ENCODE data around the gene MYMK. TPM values are rescaled to one million over a fixed set of nuclear protein-coding genes. Genes with fewer than 3 reads are reported as not detected.

MYMK gene, protein sequence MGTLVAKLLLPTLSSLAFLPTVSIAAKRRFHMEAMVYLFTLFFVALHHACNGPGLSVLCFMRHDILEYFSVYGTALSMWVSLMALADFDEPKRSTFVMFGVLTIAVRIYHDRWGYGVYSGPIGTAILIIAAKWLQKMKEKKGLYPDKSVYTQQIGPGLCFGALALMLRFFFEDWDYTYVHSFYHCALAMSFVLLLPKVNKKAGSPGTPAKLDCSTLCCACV
- total RNA-seq (2014; rRNA removed; shearing (Covaris generic)) (not detected in 2 replicates), polyA plus RNA-seq (2016; fragmentation: Nextera tagmentation; extraction: Ambion mirVana) (0.54 TPM in 1 of 2 replicates, not detected in the other)
- long read RNA-seq, partial matches to known transcripts: 0 of 1 reads
- long read RNA-seq, other reads (novel, unspliced or antisense): 1 of 1 reads

DNA sequence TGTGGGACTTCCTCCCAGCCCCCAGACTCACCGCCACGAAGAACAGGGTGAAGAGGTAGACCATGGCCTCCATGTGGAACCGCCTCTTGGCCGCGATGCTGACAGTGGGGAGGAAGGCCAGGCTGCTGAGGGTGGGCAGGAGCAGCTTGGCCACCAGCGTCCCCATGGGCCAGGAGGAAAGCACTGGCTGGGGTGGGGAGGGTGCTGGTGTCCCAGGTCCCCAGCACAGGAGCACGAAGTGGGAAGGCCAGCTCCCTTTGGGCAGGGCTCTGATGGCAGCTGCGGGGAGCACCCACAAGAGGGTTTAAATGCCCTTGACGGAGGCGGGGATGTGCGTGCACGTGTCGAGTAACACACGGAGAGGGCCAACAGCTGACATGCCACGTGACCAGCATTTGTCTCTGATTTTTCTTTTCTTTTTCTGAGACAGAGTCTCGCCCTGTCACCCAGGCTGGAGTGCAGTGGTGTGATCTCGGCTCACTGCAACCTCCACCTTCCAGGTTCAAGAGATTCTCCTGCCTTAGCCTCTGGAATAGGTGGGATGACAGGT, at the start of gene MYMK:
MYMK (minus strand) TSS at position 281 of the 550 bp plus-strand sequence; CDS start at position 166, 115 bp downstream.
- Histone ChIP-seq H3K9me2 (ENCODE audit: insufficient read depth) (no peaks in the 10 kb centered on the region), H3K4me1 (ENCODE audit: insufficient read depth) (peaks cover 30% of the 10 kb centered on the region), H3K4me3 (no peak within 1 kb of the TSS), H3K79me2 (replicated peaks; ENCODE audit: insufficient read depth) (no peaks in the 10 kb centered on the region), H3F3A (replicated peaks; ENCODE audit: low read depth) (no peaks in the 10 kb centered on the region), H4K20me1 (replicated peaks; ENCODE audit: insufficient read depth) (no peaks in the 10 kb centered on the region), H3K27me3 (ENCODE audit: insufficient read depth) (no peaks in the 10 kb centered on the region), H3K36me3 (ENCODE audit: insufficient read depth) (no peaks in the 10 kb centered on the region), H3K27ac (ENCODE audit: low read depth) (no peak within 1 kb of the TSS), H3K4me2 (no peak within 1 kb of the TSS), H2AFZ (peak within 1 kb of the TSS; percentile 96)
- Mint-ChIP-seq H3K27me3 (ENCODE audit: insufficient read depth, low read depth, poor library complexity) (peaks cover 16% of the 10 kb centered on the region), H3K4me1 (peaks cover 41% of the 10 kb centered on the region), H3K27ac (no peak within 1 kb of the TSS), H3K4me3 (no peak within 1 kb of the TSS; the same call in 2 of the 3 replicates), H3K9me3 (no peaks in the 10 kb centered on the region), H3K36me3 (ENCODE audit: low read depth) (no peaks in the 10 kb centered on the region; the same call in 2 of the 3 replicates)
- DNase-seq (ENCODE audit: low spot score) (no peak), ATAC-seq (no peak)
- TF ChIP-seq POLR2AphosphoS5 (IDR thresholded peaks at IDR 0.05; ENCODE audit: low read depth): no peak
- no peak for TF ChIP-seq JUNB (IDR thresholded peaks at IDR 0.05; ENCODE audit: unreplicated experiment)
- TF ChIP-seq ZNF331 (CRISPR knock-in tag; IDR thresholded peaks at IDR 0.05; ENCODE audit: low read depth): no peak
- TF ChIP-seq EZH2 (IDR thresholded peaks at IDR 0.05; ENCODE audit: low read depth, unreplicated experiment): no peak
- no peak for TF ChIP-seq CREB1 (CRISPR knock-in tag; IDR thresholded peaks at IDR 0.05; ENCODE audit: low read depth)
- TF ChIP-seq, protein P1, sequence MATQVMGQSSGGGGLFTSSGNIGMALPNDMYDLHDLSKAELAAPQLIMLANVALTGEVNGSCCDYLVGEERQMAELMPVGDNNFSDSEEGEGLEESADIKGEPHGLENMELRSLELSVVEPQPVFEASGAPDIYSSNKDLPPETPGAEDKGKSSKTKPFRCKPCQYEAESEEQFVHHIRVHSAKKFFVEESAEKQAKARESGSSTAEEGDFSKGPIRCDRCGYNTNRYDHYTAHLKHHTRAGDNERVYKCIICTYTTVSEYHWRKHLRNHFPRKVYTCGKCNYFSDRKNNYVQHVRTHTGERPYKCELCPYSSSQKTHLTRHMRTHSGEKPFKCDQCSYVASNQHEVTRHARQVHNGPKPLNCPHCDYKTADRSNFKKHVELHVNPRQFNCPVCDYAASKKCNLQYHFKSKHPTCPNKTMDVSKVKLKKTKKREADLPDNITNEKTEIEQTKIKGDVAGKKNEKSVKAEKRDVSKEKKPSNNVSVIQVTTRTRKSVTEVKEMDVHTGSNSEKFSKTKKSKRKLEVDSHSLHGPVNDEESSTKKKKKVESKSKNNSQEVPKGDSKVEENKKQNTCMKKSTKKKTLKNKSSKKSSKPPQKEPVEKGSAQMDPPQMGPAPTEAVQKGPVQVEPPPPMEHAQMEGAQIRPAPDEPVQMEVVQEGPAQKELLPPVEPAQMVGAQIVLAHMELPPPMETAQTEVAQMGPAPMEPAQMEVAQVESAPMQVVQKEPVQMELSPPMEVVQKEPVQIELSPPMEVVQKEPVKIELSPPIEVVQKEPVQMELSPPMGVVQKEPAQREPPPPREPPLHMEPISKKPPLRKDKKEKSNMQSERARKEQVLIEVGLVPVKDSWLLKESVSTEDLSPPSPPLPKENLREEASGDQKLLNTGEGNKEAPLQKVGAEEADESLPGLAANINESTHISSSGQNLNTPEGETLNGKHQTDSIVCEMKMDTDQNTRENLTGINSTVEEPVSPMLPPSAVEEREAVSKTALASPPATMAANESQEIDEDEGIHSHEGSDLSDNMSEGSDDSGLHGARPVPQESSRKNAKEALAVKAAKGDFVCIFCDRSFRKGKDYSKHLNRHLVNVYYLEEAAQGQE (IDR thresholded peaks at IDR 0.05; ENCODE audit: unreplicated experiment): no peak
- TF ChIP-seq, protein P2, sequence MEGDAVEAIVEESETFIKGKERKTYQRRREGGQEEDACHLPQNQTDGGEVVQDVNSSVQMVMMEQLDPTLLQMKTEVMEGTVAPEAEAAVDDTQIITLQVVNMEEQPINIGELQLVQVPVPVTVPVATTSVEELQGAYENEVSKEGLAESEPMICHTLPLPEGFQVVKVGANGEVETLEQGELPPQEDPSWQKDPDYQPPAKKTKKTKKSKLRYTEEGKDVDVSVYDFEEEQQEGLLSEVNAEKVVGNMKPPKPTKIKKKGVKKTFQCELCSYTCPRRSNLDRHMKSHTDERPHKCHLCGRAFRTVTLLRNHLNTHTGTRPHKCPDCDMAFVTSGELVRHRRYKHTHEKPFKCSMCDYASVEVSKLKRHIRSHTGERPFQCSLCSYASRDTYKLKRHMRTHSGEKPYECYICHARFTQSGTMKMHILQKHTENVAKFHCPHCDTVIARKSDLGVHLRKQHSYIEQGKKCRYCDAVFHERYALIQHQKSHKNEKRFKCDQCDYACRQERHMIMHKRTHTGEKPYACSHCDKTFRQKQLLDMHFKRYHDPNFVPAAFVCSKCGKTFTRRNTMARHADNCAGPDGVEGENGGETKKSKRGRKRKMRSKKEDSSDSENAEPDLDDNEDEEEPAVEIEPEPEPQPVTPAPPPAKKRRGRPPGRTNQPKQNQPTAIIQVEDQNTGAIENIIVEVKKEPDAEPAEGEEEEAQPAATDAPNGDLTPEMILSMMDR (conservative IDR thresholded peaks at IDR 0.05; ENCODE audit: low read depth in 2 of 2): no peak
- no peak for TF ChIP-seq STAT1 (IDR thresholded peaks at IDR 0.05; ENCODE audit: unreplicated experiment)
- TF ChIP-seq, protein P3, sequence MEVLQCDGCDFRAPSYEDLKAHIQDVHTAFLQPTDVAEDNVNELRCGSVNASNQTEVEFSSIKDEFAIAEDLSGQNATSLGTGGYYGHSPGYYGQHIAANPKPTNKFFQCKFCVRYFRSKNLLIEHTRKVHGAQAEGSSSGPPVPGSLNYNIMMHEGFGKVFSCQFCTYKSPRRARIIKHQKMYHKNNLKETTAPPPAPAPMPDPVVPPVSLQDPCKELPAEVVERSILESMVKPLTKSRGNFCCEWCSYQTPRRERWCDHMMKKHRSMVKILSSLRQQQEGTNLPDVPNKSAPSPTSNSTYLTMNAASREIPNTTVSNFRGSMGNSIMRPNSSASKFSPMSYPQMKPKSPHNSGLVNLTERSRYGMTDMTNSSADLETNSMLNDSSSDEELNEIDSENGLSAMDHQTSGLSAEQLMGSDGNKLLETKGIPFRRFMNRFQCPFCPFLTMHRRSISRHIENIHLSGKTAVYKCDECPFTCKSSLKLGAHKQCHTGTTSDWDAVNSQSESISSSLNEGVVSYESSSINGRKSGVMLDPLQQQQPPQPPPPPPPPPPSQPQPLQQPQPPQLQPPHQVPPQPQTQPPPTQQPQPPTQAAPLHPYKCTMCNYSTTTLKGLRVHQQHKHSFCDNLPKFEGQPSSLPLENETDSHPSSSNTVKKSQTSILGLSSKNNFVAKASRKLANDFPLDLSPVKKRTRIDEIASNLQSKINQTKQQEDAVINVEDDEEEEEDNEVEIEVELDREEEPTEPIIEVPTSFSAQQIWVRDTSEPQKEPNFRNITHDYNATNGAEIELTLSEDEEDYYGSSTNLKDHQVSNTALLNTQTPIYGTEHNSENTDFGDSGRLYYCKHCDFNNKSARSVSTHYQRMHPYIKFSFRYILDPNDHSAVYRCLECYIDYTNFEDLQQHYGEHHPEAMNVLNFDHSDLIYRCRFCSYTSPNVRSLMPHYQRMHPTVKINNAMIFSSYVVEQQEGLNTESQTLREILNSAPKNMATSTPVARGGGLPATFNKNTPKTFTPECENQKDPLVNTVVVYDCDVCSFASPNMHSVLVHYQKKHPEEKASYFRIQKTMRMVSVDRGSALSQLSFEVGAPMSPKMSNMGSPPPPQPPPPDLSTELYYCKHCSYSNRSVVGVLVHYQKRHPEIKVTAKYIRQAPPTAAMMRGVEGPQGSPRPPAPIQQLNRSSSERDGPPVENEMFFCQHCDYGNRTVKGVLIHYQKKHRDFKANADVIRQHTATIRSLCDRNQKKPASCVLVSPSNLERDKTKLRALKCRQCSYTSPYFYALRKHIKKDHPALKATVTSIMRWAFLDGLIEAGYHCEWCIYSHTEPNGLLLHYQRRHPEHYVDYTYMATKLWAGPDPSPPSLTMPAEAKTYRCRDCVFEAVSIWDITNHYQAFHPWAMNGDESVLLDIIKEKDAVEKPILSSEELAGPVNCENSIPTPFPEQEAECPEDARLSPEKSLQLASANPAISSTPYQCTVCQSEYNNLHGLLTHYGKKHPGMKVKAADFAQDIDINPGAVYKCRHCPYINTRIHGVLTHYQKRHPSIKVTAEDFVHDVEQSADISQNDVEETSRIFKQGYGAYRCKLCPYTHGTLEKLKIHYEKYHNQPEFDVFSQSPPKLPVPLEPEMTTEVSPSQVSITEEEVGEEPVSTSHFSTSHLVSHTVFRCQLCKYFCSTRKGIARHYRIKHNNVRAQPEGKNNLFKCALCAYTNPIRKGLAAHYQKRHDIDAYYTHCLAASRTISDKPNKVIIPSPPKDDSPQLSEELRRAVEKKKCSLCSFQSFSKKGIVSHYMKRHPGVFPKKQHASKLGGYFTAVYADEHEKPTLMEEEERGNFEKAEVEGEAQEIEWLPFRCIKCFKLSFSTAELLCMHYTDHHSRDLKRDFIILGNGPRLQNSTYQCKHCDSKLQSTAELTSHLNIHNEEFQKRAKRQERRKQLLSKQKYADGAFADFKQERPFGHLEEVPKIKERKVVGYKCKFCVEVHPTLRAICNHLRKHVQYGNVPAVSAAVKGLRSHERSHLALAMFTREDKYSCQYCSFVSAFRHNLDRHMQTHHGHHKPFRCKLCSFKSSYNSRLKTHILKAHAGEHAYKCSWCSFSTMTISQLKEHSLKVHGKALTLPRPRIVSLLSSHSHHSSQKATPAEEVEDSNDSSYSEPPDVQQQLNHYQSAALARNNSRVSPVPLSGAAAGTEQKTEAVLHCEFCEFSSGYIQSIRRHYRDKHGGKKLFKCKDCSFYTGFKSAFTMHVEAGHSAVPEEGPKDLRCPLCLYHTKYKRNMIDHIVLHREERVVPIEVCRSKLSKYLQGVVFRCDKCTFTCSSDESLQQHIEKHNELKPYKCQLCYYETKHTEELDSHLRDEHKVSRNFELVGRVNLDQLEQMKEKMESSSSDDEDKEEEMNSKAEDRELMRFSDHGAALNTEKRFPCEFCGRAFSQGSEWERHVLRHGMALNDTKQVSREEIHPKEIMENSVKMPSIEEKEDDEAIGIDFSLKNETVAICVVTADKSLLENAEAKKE (CRISPR knock-in tag; IDR thresholded peaks at IDR 0.05): no peak
- TF ChIP-seq NANOG (IDR thresholded peaks at IDR 0.05; ENCODE audit: borderline replicate concordance): no peak
- TF ChIP-seq, protein P4, sequence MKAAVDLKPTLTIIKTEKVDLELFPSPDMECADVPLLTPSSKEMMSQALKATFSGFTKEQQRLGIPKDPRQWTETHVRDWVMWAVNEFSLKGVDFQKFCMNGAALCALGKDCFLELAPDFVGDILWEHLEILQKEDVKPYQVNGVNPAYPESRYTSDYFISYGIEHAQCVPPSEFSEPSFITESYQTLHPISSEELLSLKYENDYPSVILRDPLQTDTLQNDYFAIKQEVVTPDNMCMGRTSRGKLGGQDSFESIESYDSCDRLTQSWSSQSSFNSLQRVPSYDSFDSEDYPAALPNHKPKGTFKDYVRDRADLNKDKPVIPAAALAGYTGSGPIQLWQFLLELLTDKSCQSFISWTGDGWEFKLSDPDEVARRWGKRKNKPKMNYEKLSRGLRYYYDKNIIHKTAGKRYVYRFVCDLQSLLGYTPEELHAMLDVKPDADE (IDR thresholded peaks at IDR 0.05): no peak
- TF ChIP-seq ZNF114 (CRISPR knock-in tag; IDR thresholded peaks at IDR 0.05): no peak
- no peak for TF ChIP-seq EZH2phosphoT487 (IDR thresholded peaks at IDR 0.05; ENCODE audit: unreplicated experiment)

Measured in GM23338 (cell line).